H7 (cell line): ENCODE measurements around the gene BLM. TPM values are rescaled to one million over a fixed set of nuclear protein-coding genes. Genes with fewer than 3 reads are reported as not detected.

Source experiments
- DNase-seq: peaks from one replicate; pipeline ENCODE4 v3.0.0; 2012
- H3K27me3 ChIP-seq: 2 replicates; pipeline ENCODE4 v1.6.0; 2011; ENCODE audit warnings: mild to moderate bottlenecking, low read length; ENCODE audit not compliant: control insufficient read depth, insufficient read depth
- H3K36me3 ChIP-seq: replicated peaks from 2 replicates; pipeline ENCODE4 v1.5.1; 2011; ENCODE audit warnings: low read length; ENCODE audit not compliant: control insufficient read depth, insufficient read depth
- H3K4me3 ChIP-seq: 2 replicates; pipeline ENCODE4 v1.5.1; 2011; ENCODE audit warnings: low read depth, mild to moderate bottlenecking, control low read depth, low read length, moderate library complexity; ENCODE audit not compliant: insufficient read depth
- total RNA-seq: library from RNA; depleted of rRNA; stranded (reverse); fragments of >200 nt; shearing (Covaris generic); gene quantifications from 2 replicates; pipeline ENCODE4 v1.2.3, GENCODE V29; 2014

BLM gene
- total RNA-seq, 1 experiment from 2014 or later: 29.7 TPM

DNA sequence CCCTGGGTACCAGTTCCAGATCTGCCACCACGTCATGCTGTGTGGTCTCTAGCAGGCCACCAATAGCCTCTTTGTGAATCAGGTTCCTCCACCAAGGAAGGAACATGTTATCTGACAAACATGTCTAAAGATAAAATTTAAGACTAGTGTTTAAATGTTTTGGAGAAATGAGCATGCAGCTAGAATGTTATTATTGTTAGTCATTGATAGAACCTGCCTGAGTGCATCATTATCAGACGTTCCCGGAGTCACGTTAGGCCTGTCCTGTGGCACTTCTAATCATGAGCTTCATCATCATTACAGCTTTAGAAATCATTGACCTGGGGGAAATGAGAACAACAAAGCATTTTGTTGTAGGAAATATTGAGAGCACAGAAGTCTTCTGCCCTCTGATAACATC lies 92.4 kb downstream of the BLM start:
- no peak overlapping the region for H3K4me3 ChIP-seq
- H3K36me3 ChIP-seq: peaks cover 17% of the 10 kb centered on the region
- H3K27me3 ChIP-seq: no peaks in the 10 kb centered on the region
- DNase-seq: no peak

GRCh38 chr15:90810354-90810753 lies 93.2 kb downstream of the BLM start:
- no peak overlapping the region for H3K4me3 ChIP-seq

GRCh38 chr15:90812171-90812957 lies 95.2 kb downstream of the BLM start:
- Histone ChIP-seq H3K4me3 (no peak overlapping the region), H3K27me3 (no peaks in the 10 kb centered on the region), H3K36me3 (peaks cover 17% of the 10 kb centered on the region)
- no peak for DNase-seq

More at GRCh38 chr15:90810354-90810753, 93.2 kb downstream of the BLM start:
- Histone ChIP-seq H3K27me3 (no peaks in the 10 kb centered on the region), H3K36me3 (peaks cover 17% of the 10 kb centered on the region)
- DNase-seq: no peak

- no peak for DNase-seq
These were observed 95.8 kb downstream of the BLM start for GRCh38 chr15:90812958-90813265.

GRCh38 chr15:90813796-90814190 lies 96.6 kb downstream of the BLM start:
- H3K4me3 ChIP-seq: no peak overlapping the region
- DNase-seq: peak; percentile 65
- peaks cover 11% of the 10 kb centered on the region for H3K36me3 ChIP-seq
- H3K27me3 ChIP-seq: no peaks in the 10 kb centered on the region

More at GRCh38 chr15:90812958-90813265, 95.8 kb downstream of the BLM start:
- Histone ChIP-seq H3K36me3 (peaks cover 17% of the 10 kb centered on the region), H3K4me3 (no peak overlapping the region), H3K27me3 (no peaks in the 10 kb centered on the region)

GRCh38 chr15:90814191-90814821 lies 97.2 kb downstream of the BLM start:
- DNase-seq: peak; percentile 38
- Histone ChIP-seq H3K36me3 (peaks cover 8% of the 10 kb centered on the region), H3K27me3 (no peaks in the 10 kb centered on the region), H3K4me3 (no peak overlapping the region)

DNA sequence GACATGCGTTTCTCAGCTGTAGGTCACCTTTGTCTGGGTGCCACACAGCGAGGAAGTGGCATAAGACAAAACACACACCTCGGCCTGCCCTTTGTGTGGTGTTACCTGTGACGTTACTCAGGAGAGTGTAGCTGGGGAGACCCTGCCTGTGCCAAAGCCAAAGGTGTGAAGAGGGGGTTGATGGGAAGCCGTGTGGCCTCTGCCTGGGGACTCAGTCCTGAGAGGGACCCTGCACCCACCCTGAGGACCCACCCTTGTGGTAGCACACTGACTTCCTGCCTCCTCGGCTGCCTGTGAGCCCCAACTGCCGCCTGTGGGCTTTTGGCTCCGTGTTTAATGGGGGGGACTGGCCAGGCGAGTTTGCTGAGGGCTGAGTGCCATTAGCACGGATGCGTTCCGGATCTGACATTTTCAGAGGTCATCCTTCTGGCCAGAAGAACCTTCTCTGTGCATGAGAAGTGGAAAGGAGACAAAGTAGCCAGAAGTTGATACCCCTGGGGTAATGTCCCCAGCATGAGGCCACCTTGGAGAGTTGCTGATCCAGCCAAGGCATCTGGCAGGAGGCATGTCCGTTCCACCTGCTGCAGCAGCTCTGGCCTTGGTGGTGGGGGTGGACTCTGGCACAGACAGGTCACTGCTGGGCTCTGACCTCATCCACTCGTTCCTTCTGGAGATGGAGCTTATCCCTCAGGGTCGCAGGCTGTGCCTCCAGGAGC lies 99.4 kb downstream of the BLM start:
- DNase-seq: peak; percentile 35
- Histone ChIP-seq H3K36me3 (peaks cover 3% of the 10 kb centered on the region), H3K27me3 (no peaks in the 10 kb centered on the region), H3K4me3 (no peak overlapping the region)

GRCh38 chr15:90817117-90818057 lies 100.2 kb downstream of the BLM start:
- H3K4me3 ChIP-seq: no peak overlapping the region
- H3K36me3 ChIP-seq: peaks cover 1% of the 10 kb centered on the region
- no peaks in the 10 kb centered on the region for H3K27me3 ChIP-seq
- DNase-seq: peak; percentile 60

DNA sequence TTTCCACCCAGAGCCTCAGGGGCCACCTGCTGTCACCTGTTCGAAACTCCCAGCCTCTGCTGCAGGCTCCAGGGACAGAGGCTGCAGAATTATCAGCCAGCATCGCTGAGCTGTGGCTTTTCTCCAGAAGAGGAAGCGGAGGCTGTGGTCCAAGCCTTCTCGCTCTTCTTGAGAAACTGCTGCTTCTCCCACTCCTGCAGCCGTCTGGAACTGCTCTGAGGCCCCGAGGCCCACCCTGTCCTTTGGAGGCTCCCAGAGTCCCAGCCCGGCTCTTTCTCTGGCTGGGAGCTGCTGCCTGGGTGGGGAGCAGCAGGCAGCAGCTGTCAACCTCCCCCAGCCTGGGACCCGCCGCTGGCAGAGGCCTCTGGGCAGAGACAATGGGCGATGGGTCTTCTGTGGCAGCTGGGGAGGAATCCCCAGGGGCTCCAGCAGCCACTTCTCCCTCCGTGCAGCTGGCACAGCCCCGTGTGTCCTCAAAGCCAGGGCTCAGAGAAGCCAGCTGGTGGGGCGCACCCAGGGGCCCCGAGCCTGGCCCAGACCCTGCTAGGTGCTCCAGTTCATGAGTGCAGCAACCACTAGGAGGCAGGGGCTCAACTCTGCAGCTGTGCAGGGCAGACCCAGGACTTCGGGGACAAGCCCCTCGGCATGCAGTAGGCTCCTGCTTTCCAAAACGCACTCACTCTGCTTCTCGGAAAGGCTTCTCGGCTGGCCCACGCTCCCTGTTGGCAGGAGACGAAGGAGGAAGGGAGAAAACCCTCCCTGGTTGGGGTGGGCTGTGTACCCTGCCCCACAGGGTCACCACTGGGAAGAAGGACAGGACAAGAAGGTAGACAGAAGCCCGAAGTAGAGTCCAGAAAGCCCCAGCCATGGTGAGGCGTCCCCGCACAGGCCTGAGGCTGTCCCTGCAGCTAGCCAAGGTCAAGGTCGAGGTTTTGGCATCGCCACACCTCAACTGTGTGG lies 101.4 kb downstream of the BLM start:
- Histone ChIP-seq H3K4me3 (no peak overlapping the region), H3K27me3 (no peaks in the 10 kb centered on the region), H3K36me3 (no peaks in the 10 kb centered on the region; the same call in 1 of the 2 replicates)
- peak; percentile 84 for DNase-seq

DNA sequence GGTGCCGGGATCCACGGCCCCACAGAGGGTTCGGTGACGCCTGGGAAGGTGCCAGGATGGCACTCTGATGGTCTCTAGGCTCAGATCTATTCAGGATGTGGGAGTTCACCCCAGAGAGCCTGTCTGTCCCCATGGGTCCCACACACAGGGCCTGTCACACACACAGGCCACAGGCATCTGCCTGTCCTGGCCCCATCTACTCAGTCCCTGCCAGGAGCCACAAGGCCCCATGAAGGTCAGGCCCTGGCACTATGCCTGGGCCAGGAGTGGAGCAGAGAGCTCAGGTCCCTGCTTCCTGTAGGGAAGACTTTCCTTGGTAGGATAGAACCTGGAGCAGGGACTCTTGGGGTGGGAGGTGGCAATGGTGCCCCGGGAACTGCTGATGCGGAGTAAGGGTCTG lies 102.2 kb downstream of the BLM start:
- Histone ChIP-seq H3K4me3 (no peak overlapping the region), H3K36me3 (no peaks in the 10 kb centered on the region; the same call in 1 of the 2 replicates), H3K27me3 (no peaks in the 10 kb centered on the region)
- peak; percentile 26 for DNase-seq

DNA sequence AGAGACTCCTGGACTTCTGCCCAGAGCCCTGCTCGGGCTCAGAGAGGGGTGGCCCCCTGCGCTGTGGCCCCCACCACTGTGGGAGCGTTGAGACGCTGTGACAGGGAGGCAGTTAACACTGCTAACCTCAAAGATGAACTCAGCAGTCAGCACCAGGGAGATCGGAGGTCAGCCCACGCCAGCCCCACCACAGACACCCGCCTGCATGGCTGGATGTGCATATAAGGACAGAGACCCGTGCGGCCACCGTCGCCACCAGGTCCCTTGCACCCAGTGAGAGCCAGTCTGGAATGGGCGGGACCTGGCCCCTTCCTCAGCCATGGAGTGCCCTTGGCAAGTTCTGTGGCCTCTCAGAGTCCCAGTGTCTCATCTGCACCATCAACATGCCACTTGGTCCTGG lies 102.7 kb downstream of the BLM start:
- no peak overlapping the region for H3K4me3 ChIP-seq

DNA sequence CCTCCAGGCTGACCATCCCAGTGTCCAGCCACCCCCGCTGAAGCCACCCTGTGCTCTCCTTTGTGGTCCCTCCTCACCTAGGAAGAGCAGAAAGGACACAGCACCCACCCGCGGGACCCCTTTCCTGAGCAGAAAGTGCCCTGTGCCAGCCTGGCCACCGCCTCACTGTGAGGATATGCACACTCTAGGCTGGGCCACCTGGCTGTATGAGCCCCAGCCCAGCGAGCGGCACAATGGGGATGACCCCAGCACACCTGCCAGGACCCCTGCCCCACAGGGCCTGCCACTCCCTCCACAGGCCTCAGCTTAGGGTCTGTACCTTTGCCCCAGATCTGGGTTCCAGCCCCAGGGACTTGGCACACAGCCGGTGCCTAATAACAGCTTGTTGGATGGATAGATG lies 103.3 kb downstream of the BLM start:
- DNase-seq: peak; percentile 42
- Histone ChIP-seq H3K27me3 (no peaks in the 10 kb centered on the region), H3K36me3 (no peaks in the 10 kb centered on the region), H3K4me3 (no peak overlapping the region)

More for the DNA sequence above, 102.7 kb downstream of the BLM start:
- Histone ChIP-seq H3K36me3 (no peaks in the 10 kb centered on the region; the same call in 1 of the 2 replicates), H3K27me3 (no peaks in the 10 kb centered on the region)
- DNase-seq: peak; percentile 45

DNA sequence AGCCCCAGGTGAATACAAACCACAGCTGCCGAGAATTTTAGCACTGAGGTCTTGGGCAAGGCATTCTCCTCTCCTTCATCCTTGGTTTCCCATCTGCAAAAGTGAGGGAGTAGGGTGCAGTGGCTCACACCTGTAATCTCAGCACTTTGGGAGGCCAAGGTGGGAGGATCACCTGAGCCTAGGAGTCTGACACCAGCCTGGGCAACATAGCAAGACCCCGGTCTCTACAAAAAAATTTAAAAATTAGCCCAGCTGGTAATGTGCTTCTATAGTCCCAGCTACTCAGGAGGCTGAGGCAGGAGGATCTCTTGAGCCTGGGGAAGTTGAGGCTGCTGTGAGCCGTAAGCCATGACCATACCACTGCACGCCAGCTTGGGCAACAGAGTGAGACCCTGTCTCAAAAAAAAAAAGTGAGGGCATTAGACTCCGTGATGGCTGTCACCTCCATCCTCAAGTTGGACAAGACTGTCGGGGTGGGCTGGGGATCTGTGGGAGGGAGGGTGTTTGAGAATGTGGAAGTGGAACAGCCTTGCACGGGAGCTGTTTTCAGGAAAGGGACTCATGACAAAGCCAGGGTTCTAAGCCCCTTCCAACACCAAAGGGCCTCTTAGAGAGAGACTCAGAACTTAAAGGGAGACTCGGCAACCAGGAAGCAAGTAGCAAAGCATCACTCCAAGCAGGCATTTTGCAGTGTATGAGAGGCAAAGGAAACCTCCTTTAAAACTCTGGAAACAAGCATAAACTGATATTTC lies 105.2 kb downstream of the BLM start:
- Histone ChIP-seq H3K27me3 (no peaks in the 10 kb centered on the region), H3K36me3 (no peaks in the 10 kb centered on the region), H3K4me3 (no peak overlapping the region)
- no peak for DNase-seq
